K562 (cell line): ENCODE measurements around the gene TGFBR3L. TPM values are rescaled to one million over a fixed set of nuclear protein-coding genes. Genes with fewer than 3 reads are reported as not detected.

Experiments used
- ATF1 ChIP-seq, 2 experiments: fragments of 450-650 bp in 1 of 2; IDR thresholded peaks; 2 replicates each; pipeline ENCODE4 v1.6.1; 2016; ENCODE audit warnings: missing compliant biosample characterization in 1 of 2, missing genetic modification characterization in 1 of 2
- EGR1 ChIP-seq: fragments of 450-650 bp; conservative IDR thresholded peaks from 2 replicates; pipeline ENCODE4 v1.6.1; 2017; ENCODE audit warnings: mild to moderate bottlenecking
- JUND ChIP-seq, 2 experiments: IDR thresholded peaks; 2 replicates in 1 of 2; 3 replicates in 1 of 2; pipeline ENCODE4 v1.6.1; 2011; ENCODE audit warnings: borderline replicate concordance in 2 of 2, low read depth in 2 of 2, low read length in 2 of 2, improper control_type of control experiment in 1 of 2, missing biosample characterization in 1 of 2, missing genetic modification characterization in 1 of 2, missing genetic modification reagents in 1 of 2
- KLF13 ChIP-seq: fragments of 450-650 bp; IDR thresholded peaks from 2 replicates; pipeline ENCODE4 v1.6.1; 2016; ENCODE audit warnings: missing genetic modification characterization, low read depth, mild to moderate bottlenecking, missing compliant biosample characterization, moderate library complexity, borderline replicate concordance
- MCM2 ChIP-seq: fragments of 450-650 bp; IDR thresholded peaks from 2 replicates; pipeline ENCODE4 v1.6.1; 2017; ENCODE audit warnings: low read depth, mild to moderate bottlenecking
- MYNN ChIP-seq, 2 experiments: sonication (generic); formaldehyde crosslinking in 1 of 2; IDR thresholded peaks; 2 replicates each; pipeline versions ENCODE4 v1.5.0 to v1.6.1; 2016 to 2020; ENCODE audit warnings: antibody characterized with exemption in 1 of 2, missing genetic modification reagents in 1 of 2
- NCOA1 ChIP-seq: fragments of 450-650 bp; IDR thresholded peaks from 2 replicates; pipeline ENCODE4 v1.6.1; 2016; ENCODE audit warnings: low read depth
- NFIC ChIP-seq: fragments of 450-650 bp; IDR thresholded peaks from 2 replicates; pipeline ENCODE4 v1.6.1; 2017; ENCODE audit warnings: mild to moderate bottlenecking, inconsistent platforms
- NR2F6 ChIP-seq: fragments of 450-650 bp; formaldehyde crosslinking; IDR thresholded peaks from 2 replicates; pipeline ENCODE4 v1.4.0; 2020; ENCODE audit warnings: mild to moderate bottlenecking
- POLR2A ChIP-seq: fragments of 450-650 bp; conservative IDR thresholded peaks from 2 replicates; pipeline ENCODE4 v1.6.1; 2016
- PPARD ChIP-seq: fragments of 250-450 bp; sonication (Bioruptor Pico); IDR thresholded peaks from 2 replicates; pipeline ENCODE4 v1.8.0; 2022; ENCODE audit warnings: inconsistent platforms, mild to moderate bottlenecking, moderate library complexity
- RBM17 ChIP-seq: fragments of 200-400 bp; formaldehyde crosslinking; IDR thresholded peaks from 2 replicates; pipeline ENCODE4 v1.6.1; 2017; ENCODE audit warnings: low read depth, mild to moderate bottlenecking, low read length, borderline replicate concordance
- RBM34 ChIP-seq: fragments of 200-400 bp; formaldehyde crosslinking; IDR thresholded peaks from 2 replicates; pipeline ENCODE4 v1.6.1; 2018; ENCODE audit warnings: low read length, borderline replicate concordance; ENCODE audit not compliant: insufficient read depth
- SMAD1 ChIP-seq: fragments of 150-350 bp; IDR thresholded peaks from 2 replicates; pipeline ENCODE4 v1.6.1; 2014; ENCODE audit warnings: low read length, low read depth; ENCODE audit not compliant: partially characterized antibody
- SMARCE1 ChIP-seq: fragments of 450-650 bp; IDR thresholded peaks from 2 replicates; pipeline ENCODE4 v1.7.1; 2016; ENCODE audit warnings: mild to moderate bottlenecking
- VEZF1 ChIP-seq: fragments of 200-800 bp; sonication (Bioruptor generic); IDR thresholded peaks from 2 replicates; pipeline ENCODE4 v1.6.1; 2017; ENCODE audit warnings: missing genetic modification characterization, missing compliant biosample characterization
- polyA plus RNA-seq, 8 experiments: library from polyadenylated mRNA; depleted of rRNA in 4 of 8; stranded (reverse) in 5 of 8; unstranded in 3 of 8; fragments of >200 nt; fragmentation: Nextera tagmentation in 2 of 8; fragmentation: Illumina TruSeq in 1 of 8; extraction: Ambion mirVana in 2 of 8; extraction: Trizol in 1 of 8; gene quantifications; 2 replicates each; pipeline versions ENCODE4 v1.2.1 to v1.2.3, GENCODE V29; 2011 to 2014; ENCODE audit warnings: inconsistent platforms in 1 of 8, missing spikeins in 1 of 8
- total RNA-seq, 7 experiments: library from RNA; depleted of rRNA in 6 of 7; stranded (reverse); fragments of >200 nt in 6 of 7; fragmentation: Illumina TruSeq in 2 of 7; extraction: Trizol in 2 of 7; gene quantifications; 2 replicates each; pipeline versions ENCODE4 v1.2.1 to v1.2.3, GENCODE V29; 2011 to 2021; ENCODE audit warnings: low replicate concordance in 1 of 7
- TF ChIP-seq, protein P1 (sequence below), 2 experiments: IDR thresholded peaks; 2 replicates each; pipeline ENCODE4 v1.6.1; 2012; ENCODE audit warnings: improper control_type of control experiment in 2 of 2, low read depth in 2 of 2, low read length in 2 of 2, borderline replicate concordance in 1 of 2
- TF ChIP-seq, protein P2 (sequence below): sonication (generic); formaldehyde crosslinking; IDR thresholded peaks from 2 replicates; pipeline ENCODE4 v1.8.1; 2023; ENCODE audit warnings: mild to moderate bottlenecking, missing genetic modification reagents
- TF ChIP-seq, protein P3 (sequence below): fragments of 250-450 bp; sonication (Bioruptor Pico); IDR thresholded peaks from 2 replicates; pipeline ENCODE4 v1.6.1; 2021; ENCODE audit warnings: mild to moderate bottlenecking
- TF ChIP-seq, protein P4 (sequence below): fragments of 450-650 bp; IDR thresholded peaks from one replicate; pipeline ENCODE4 v1.6.1; 2018; ENCODE audit warnings: mild to moderate bottlenecking, moderate library complexity; ENCODE audit not compliant: partially characterized antibody

Gene TGFBR3L
- total and polyA plus RNA-seq, 9 of the 15 experiments (the other 6 are each of a cell fraction or from before 2014, with no cell fraction given): not detected

DNA sequence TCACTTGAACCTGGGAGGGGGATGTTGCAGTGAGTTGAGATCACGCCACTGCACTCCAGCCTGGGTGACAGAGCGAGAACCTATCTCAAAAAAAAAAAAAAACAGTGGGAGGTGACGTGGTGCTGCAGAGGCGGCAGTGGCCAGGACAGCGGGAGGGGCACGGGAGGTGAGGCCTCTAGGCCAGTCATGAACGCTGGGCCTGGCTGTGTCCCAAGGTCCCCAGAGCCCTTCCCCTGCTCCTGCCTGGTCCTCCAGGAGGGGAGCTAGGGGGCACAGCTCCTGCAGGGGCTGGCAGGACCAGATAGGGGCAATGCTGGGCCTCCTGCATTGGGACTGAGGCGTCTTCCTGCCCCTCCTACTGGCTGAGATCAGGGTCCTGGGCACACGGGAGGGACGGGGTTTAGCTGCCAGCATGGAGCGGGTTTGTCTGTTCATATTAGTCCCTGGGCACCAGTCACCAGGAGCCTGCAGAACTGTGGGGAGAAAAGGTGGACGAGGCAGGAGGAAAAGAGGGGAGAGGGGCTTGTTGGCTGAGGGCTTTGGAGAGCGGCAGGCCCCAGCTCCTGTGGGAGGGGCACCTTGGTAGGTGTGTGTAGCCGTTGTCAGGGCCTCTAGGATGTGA lies 6.4 kb upstream of the TGFBR3L start (continued):
- no peak for TF ChIP-seq SMARCE1
- no peak for TF ChIP-seq SMAD1
- no peak for TF ChIP-seq RBM34
- no peak for TF ChIP-seq NR2F6 (CRISPR knock-in tag)
- TF ChIP-seq PPARD (CRISPR knock-in tag): no peak
- TF ChIP-seq ATF1 (CRISPR knock-in tag; IDR thresholded peaks at IDR 0.05): no peak
- peak; percentile 74 for TF ChIP-seq ATF1 (tag; IDR thresholded peaks at IDR 0.05)
- no peak for TF ChIP-seq MCM2
- TF ChIP-seq, protein P1, sequence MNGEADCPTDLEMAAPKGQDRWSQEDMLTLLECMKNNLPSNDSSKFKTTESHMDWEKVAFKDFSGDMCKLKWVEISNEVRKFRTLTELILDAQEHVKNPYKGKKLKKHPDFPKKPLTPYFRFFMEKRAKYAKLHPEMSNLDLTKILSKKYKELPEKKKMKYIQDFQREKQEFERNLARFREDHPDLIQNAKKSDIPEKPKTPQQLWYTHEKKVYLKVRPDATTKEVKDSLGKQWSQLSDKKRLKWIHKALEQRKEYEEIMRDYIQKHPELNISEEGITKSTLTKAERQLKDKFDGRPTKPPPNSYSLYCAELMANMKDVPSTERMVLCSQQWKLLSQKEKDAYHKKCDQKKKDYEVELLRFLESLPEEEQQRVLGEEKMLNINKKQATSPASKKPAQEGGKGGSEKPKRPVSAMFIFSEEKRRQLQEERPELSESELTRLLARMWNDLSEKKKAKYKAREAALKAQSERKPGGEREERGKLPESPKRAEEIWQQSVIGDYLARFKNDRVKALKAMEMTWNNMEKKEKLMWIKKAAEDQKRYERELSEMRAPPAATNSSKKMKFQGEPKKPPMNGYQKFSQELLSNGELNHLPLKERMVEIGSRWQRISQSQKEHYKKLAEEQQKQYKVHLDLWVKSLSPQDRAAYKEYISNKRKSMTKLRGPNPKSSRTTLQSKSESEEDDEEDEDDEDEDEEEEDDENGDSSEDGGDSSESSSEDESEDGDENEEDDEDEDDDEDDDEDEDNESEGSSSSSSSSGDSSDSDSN (IDR thresholded peaks at IDR 0.05; ENCODE audit: borderline replicate concordance in 1 of 2, low read depth in 2 of 2, low read length in 2 of 2): no peak
- TF ChIP-seq, protein P2, sequence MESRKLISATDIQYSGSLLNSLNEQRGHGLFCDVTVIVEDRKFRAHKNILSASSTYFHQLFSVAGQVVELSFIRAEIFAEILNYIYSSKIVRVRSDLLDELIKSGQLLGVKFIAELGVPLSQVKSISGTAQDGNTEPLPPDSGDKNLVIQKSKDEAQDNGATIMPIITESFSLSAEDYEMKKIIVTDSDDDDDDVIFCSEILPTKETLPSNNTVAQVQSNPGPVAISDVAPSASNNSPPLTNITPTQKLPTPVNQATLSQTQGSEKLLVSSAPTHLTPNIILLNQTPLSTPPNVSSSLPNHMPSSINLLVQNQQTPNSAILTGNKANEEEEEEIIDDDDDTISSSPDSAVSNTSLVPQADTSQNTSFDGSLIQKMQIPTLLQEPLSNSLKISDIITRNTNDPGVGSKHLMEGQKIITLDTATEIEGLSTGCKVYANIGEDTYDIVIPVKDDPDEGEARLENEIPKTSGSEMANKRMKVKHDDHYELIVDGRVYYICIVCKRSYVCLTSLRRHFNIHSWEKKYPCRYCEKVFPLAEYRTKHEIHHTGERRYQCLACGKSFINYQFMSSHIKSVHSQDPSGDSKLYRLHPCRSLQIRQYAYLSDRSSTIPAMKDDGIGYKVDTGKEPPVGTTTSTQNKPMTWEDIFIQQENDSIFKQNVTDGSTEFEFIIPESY (CRISPR knock-in tag): no peak
- TF ChIP-seq KLF13: no peak
- peak; percentile 65 for TF ChIP-seq VEZF1 (CRISPR knock-in tag)
- no peak for TF ChIP-seq NCOA1
- TF ChIP-seq RBM17: no peak
- TF ChIP-seq NFIC: peak; percentile 47
- TF ChIP-seq, protein P3, sequence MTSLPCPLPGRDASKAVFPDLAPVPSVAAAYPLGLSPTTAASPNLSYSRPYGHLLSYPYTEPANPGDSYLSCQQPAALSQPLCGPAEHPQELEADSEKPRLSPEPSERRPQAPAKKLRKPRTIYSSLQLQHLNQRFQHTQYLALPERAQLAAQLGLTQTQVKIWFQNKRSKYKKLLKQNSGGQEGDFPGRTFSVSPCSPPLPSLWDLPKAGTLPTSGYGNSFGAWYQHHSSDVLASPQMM (CRISPR knock-in tag): no peak
- 0 out of 2 replicates have a peak, but pooled peaks have one; percentile 33 for TF ChIP-seq JUND (IDR thresholded peaks at IDR 0.05; ENCODE audit: borderline replicate concordance, low read depth, low read length)
- TF ChIP-seq JUND (tag; IDR thresholded peaks at IDR 0.05; ENCODE audit: borderline replicate concordance, low read depth, low read length): peak; percentile 41; the same call in 1 of the 3 replicates
- peak; percentile 77 for TF ChIP-seq EGR1
- peak; percentile 50; the same call in 1 of the 2 replicates for TF ChIP-seq POLR2A
- TF ChIP-seq, protein P4, sequence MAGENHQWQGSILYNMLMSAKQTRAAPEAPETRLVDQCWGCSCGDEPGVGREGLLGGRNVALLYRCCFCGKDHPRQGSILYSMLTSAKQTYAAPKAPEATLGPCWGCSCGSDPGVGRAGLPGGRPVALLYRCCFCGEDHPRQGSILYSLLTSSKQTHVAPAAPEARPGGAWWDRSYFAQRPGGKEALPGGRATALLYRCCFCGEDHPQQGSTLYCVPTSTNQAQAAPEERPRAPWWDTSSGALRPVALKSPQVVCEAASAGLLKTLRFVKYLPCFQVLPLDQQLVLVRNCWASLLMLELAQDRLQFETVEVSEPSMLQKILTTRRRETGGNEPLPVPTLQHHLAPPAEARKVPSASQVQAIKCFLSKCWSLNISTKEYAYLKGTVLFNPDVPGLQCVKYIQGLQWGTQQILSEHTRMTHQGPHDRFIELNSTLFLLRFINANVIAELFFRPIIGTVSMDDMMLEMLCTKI: no peak
- TF ChIP-seq MYNN (IDR thresholded peaks at IDR 0.05): 0 out of 2 replicates have a peak, but pooled peaks have one; percentile 17
- no peak for TF ChIP-seq MYNN (CRISPR knock-in tag; IDR thresholded peaks at IDR 0.05)
